ENCODE data around the gene NAT10.

The NAT10 gene

GRCh38 chr11:34148504-34149165 lies 43.2 kb downstream of the NAT10 start:
- in situ Hi-C loops (cut with HindIII; ENCODE audit: low sequenced_read_pairs): no loop called here

- in situ Hi-C loops (cut with HindIII; ENCODE audit: low sequenced_read_pairs): no loop called here
Measured at GRCh38 chr11:34149274-34149673, 43.8 kb downstream of the NAT10 start.

- in situ Hi-C loops (cut with HindIII; ENCODE audit: low sequenced_read_pairs): no loop called here
Measured at GRCh38 chr11:34149786-34150185, 44.4 kb downstream of the NAT10 start.

- in situ Hi-C loops (cut with HindIII; ENCODE audit: low sequenced_read_pairs): no loop called here
Measured at GRCh38 chr11:34150494-34151151, 45.2 kb downstream of the NAT10 start.

GRCh38 chr11:34151166-34151565 lies 45.7 kb downstream of the NAT10 start:
- in situ Hi-C loops (cut with HindIII; ENCODE audit: low sequenced_read_pairs): no loop called here

GRCh38 chr11:34151916-34152845 lies 46.8 kb downstream of the NAT10 start:
- in situ Hi-C loops (cut with HindIII; ENCODE audit: low sequenced_read_pairs): no loop called here

GRCh38 chr11:34154059-34154875 lies 48.8 kb downstream of the NAT10 start:
- in situ Hi-C loops (cut with HindIII; ENCODE audit: low sequenced_read_pairs): no loop called here

- in situ Hi-C loops (cut with HindIII; ENCODE audit: low sequenced_read_pairs): no loop called here
Measured at GRCh38 chr11:34155057-34155756, 49.8 kb downstream of the NAT10 start.

GRCh38 chr11:34155757-34156062 lies 50.3 kb downstream of the NAT10 start:
- in situ Hi-C loops (cut with HindIII; ENCODE audit: low sequenced_read_pairs): no loop called here

- in situ Hi-C loops (cut with HindIII; ENCODE audit: low sequenced_read_pairs): no loop called here
Measured at GRCh38 chr11:34157163-34157562, 51.7 kb downstream of the NAT10 start.

GRCh38 chr11:34158661-34159060 lies 53.2 kb downstream of the NAT10 start:
- in situ Hi-C loops (cut with HindIII; ENCODE audit: low sequenced_read_pairs): no loop called here

- in situ Hi-C loops (cut with HindIII; ENCODE audit: low sequenced_read_pairs): no loop called here
Measured at GRCh38 chr11:34160049-34160721, 54.8 kb downstream of the NAT10 start.

GRCh38 chr11:34160791-34161190 lies 55.4 kb downstream of the NAT10 start:
- in situ Hi-C loops (cut with HindIII; ENCODE audit: low sequenced_read_pairs): no loop called here

GRCh38 chr11:34161361-34161760 lies 55.9 kb downstream of the NAT10 start:
- in situ Hi-C loops (cut with HindIII; ENCODE audit: low sequenced_read_pairs): no loop called here

- in situ Hi-C loops (cut with HindIII; ENCODE audit: low sequenced_read_pairs): no loop called here
Measured at GRCh38 chr11:34161812-34162492, 56.5 kb downstream of the NAT10 start.

- in situ Hi-C loops (cut with HindIII; ENCODE audit: low sequenced_read_pairs): no loop called here
Measured at GRCh38 chr11:34162493-34162820, 57.0 kb downstream of the NAT10 start.

GRCh38 chr11:34162856-34163255 lies 57.4 kb downstream of the NAT10 start:
- in situ Hi-C loops (cut with HindIII; ENCODE audit: low sequenced_read_pairs): no loop called here

GRCh38 chr11:34165121-34165520 lies 59.7 kb downstream of the NAT10 start:
- in situ Hi-C loops (cut with HindIII; ENCODE audit: low sequenced_read_pairs): no loop called here

GRCh38 chr11:34165786-34166555 lies 60.5 kb downstream of the NAT10 start:
- in situ Hi-C loops (cut with HindIII; ENCODE audit: low sequenced_read_pairs): no loop called here

Measured in endothelial cell of hepatic sinusoid (primary cell).